HG03280 (cell line): ENCODE results near the gene RPUSD1.

Experiments
- ATAC-seq: cut with Tn5 transposase; IDR thresholded peaks from one replicate; pipeline ENCODE4 v1.9.1; 2021; ENCODE audit warnings: mild to moderate bottlenecking, moderate library complexity; ENCODE audit not compliant: unreplicated experiment

RPUSD1 gene

GRCh38 chr16:819336-820043 is 31.3 kb upstream of the RPUSD1 start:
- no peak for ATAC-seq

GRCh38 chr16:818592-818991 is 30.4 kb upstream of the RPUSD1 start:
- ATAC-seq: no peak

- no peak for ATAC-seq
Measured at GRCh38 chr16:818132-818531, 30.0 kb upstream of the RPUSD1 start.

- ATAC-seq: no peak
Measured at GRCh38 chr16:817001-817906, 29.1 kb upstream of the RPUSD1 start.

GRCh38 chr16:815861-816260 is 27.7 kb upstream of the RPUSD1 start:
- ATAC-seq: no peak

- ATAC-seq: no peak
Measured at GRCh38 chr16:814974-815373, 26.8 kb upstream of the RPUSD1 start.

GRCh38 chr16:813916-814412 is 25.8 kb upstream of the RPUSD1 start:
- ATAC-seq: no peak

- no peak for ATAC-seq
Measured at GRCh38 chr16:813204-813915, 25.2 kb upstream of the RPUSD1 start.

- ATAC-seq: no peak
Measured at GRCh38 chr16:808085-808386, 19.9 kb upstream of the RPUSD1 start.

- ATAC-seq: peak; percentile 86
Measured at GRCh38 chr16:807347-808084, 19.3 kb upstream of the RPUSD1 start.

GRCh38 chr16:805474-805873 is 17.3 kb upstream of the RPUSD1 start:
- ATAC-seq: no peak

GRCh38 chr16:804193-805048 is 16.2 kb upstream of the RPUSD1 start:
- ATAC-seq: no peak

- no peak for ATAC-seq
Measured at GRCh38 chr16:803754-804080, 15.5 kb upstream of the RPUSD1 start.

GRCh38 chr16:802914-803753 is 15.0 kb upstream of the RPUSD1 start:
- no peak for ATAC-seq

- ATAC-seq: no peak
Measured at GRCh38 chr16:802461-802860, 14.3 kb upstream of the RPUSD1 start.

- no peak for ATAC-seq
Measured at GRCh38 chr16:801584-802363, 13.6 kb upstream of the RPUSD1 start.

- ATAC-seq: no peak
Measured at GRCh38 chr16:800834-801511, 12.8 kb upstream of the RPUSD1 start.
